Thyroid gland (tissue), 4 donors: Measurements from ENCODE around the gene AHNAK2.

Experiments
- CTCF ChIP-seq, 6 experiments: fragments of 200-600 bp in 3 of 6; fragments of 450-650 bp in 3 of 6; sonication (generic) in 3 of 6; IDR thresholded peaks; one replicate each; pipeline ENCODE4 v1.5.1; 2016 to 2019; ENCODE audit warnings: antibody characterized with exemption in 6 of 6, mild to moderate bottlenecking in 2 of 6, inconsistent platforms in 1 of 6, moderate library complexity in 1 of 6
- POLR2A ChIP-seq, 2 donors: fragments of 450-650 bp; IDR thresholded peaks; one replicate each; pipeline ENCODE4 v1.6.1; 2017; ENCODE audit warnings: antibody characterized with exemption in 2 of 2, mild to moderate bottlenecking in 2 of 2, moderate library complexity in 1 of 2

GRCh38 chr14:104982548-104983230 lies 4.5 kb upstream of the AHNAK2 start:
- no peak for TF ChIP-seq CTCF (IDR thresholded peaks at IDR 0.05)
- TF ChIP-seq POLR2A (IDR thresholded peaks at IDR 0.05), result no peak
